H54 (cell line): ENCODE data around the gene DCLK3.

ENCODE experiments used
- DNase-seq: peaks from one replicate; pipeline ENCODE4 v3.0.0; 2011; ENCODE audit warnings: low spot score, mixed read lengths; ENCODE audit not compliant: insufficient read length
- FAIRE-seq: peaks from 3 replicates; lab custom pipeline; 2011; peaks lifted over from hg19 to GRCh38; lab: Jason Lieb, UNC
- POLR2A ChIP-seq: IDR thresholded peaks from 2 replicates; pipeline ENCODE4 v1.6.1; 2011; ENCODE audit warnings: low read depth, mild to moderate bottlenecking, low read length

The DCLK3 gene

DNA sequence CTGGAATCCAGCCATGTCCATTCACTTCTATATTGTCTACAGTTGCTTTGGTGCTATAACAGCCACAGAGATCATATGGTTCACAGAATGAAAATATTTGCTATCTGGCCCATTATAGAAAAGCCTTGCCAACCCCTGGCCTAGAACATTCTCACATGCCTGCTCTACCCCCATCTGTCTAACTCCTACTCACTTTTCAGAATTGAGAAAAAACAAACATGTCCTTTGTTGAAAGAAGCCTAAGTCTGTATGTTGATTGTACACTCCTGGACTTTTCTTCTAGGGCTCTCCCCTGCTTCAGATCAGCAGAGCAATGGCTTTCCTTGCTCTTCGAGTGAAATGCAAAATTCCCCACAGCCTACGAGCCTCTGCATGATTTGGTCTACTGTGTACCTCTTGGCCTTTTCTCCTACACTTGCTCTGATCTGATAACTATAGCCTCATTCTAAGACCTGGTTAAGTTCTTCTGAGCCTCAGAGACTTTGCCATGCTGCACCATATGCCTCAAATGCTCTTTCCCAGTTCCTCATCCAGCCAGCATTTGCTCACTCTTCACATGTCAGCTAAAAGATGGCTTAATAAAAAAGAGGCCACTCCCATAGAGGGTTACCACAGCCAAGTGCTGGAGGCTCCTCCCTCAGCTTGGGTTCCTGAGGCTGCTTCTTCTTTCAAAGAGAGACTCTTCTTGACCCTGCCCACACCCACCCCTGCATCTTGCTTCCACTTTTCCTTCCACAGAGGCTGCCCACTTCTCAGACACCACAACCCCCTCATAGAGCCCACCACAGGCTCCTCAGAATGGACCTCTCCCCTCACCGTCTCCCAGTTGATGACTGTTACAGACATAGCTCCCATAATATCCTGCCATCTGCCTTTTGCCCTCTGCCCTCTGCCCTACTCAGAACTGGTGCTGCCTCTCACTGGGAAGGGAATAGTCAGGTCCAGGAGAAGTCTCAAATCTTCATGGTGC, 22.9 kb upstream of the DCLK3 start:
- DNase-seq (no peak), FAIRE-seq (no peak)
- TF ChIP-seq POLR2A: no peak

DNA sequence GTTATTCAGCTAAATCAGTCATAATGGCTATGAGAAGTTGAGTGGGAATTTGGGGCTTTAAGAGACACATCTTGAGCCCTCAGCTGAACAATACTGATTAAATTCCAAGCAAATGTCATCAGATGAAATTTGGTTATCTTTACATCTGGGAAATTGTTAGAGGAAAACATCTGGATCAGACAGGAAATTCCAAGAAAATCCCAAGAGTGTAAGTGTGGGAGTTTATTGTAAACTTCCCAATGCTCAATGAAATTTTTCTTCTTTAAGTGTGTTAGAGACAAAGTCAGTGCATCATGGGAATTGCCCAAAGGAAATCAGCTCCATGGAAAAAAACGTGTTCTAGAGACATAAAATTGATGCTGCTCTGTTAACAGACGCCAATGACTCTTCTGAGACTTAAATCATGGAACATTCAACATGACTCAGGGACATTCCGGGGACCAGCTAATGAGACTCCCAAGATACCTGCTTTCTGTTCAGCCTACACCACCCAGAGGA, 19.8 kb upstream of the DCLK3 start:
- TF ChIP-seq POLR2A: no peak

DNA sequence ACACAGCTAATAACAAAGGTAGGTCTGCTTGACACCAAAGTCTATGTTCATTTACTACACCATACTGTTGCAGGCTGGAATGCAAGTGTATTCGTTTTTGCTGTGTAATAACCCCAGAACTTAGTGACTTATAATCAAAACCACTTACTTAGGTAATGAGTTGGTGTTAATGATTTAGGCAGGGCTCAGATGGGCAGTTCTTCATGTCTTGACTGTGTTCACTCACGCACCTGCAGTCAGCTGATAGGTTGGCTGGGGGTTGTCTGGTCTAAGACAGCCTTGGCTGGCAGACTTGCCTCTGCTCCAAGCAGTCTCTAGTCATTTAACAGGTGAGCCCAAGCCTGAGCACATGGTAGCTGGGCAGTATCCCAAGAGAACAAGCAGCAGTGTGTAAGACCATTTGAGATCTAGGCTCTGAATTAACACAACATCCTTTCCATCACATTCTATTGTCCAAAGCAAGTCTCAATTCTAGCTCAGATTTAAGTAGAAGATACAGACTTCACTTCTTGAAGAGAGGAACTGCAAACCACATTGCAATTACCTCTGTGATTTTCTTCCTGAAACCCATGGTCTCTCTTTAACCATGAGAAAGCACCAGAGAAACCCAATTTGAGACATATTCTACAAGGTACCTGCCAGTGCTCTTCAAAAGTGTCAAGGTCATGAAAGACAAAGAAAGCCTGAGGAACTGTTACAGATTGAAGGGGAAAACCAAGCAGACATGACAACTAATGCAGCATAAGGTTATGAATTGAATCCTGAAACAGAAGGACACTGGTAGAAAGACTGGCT, 13.3 kb upstream of the DCLK3 start:
- TF ChIP-seq POLR2A: no peak
- DNase-seq (no peak), FAIRE-seq (no peak)

More for the DNA sequence above, 19.8 kb upstream of the DCLK3 start:
- DNase-seq: no peak
- no peak for FAIRE-seq

DNA sequence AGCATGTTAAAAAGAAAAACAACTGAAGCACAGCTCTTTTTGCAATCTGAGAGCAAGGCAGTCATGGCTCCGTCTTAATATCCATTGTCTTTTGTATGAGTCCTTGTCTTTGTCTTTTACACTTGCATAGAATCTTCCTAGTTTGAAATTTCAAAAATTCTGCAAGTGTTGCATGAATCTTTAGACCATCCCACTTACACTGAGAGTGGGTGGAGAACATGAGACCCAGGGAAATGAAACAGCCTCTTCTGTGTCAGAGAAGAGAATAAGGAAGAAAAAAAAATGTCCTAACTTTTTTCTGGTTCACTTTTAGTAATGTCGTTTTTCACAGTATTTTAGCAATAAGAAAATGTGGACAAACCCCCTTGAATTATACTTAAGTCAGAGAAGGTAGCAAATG, 12.1 kb upstream of the DCLK3 start:
- DNase-seq (no peak), FAIRE-seq (no peak)
- TF ChIP-seq POLR2A: no peak

DNA sequence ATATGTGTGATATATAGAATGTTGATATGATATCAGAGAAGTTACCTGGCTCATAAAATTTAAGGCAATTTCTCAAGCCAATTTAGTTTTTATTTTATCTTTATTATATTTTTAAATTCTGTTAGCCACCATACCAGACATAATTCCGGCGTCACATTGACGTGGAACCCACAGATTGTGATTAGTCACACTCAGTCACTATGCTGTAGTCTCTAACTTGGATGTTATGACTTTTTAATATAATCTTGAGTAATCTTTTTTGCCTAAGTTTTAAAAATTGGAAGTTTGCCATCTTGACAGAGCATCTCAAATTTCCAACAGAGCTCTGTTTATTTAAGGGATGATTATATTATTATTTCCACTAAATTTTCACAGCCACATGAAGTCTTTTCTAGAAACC, 9.7 kb upstream of the DCLK3 start:
- DNase-seq: no peak
- FAIRE-seq: no peak
- no peak for TF ChIP-seq POLR2A

DNA sequence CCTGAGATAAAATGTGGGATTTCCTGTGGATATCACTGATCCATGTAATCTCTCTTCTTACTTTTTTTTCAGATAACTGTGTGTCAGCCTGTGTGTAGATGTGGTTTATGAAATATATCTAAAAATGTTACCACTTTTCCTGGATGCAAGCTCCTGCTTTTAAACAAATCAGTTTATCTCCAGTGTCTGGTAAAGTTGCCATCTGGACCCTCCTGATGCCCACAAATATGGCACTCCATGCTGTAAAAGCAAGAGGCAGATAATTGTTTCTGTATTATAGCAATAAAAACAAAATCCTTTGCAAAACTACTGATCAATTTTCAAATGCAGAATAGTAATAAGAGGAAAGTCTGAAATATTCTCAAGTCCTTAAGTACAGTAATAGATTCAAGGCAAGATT, 7.6 kb upstream of the DCLK3 start:
- no peak for TF ChIP-seq POLR2A
- FAIRE-seq: no peak
- no peak for DNase-seq

DNA sequence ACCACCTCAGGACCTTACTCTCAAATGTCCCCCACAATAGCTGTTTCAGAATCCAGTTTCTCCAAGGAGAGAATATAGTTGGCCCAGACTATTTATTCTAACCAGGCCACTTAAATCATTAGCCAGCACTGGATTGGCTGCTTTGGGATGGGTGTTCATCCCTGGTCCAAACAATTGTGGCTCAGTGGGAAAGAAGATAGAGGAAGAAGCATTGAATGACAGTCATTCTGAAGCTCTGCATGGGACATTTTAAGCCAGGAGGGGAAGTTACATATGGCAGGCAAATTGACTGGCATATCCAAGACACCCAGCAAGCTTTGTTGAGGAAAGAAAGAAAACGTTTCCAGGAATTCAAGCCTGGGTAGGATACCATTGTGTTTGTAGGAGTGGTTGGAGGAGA, 5.6 kb upstream of the DCLK3 start:
- DNase-seq (no peak), FAIRE-seq (no peak)
- TF ChIP-seq POLR2A: no peak

DNA sequence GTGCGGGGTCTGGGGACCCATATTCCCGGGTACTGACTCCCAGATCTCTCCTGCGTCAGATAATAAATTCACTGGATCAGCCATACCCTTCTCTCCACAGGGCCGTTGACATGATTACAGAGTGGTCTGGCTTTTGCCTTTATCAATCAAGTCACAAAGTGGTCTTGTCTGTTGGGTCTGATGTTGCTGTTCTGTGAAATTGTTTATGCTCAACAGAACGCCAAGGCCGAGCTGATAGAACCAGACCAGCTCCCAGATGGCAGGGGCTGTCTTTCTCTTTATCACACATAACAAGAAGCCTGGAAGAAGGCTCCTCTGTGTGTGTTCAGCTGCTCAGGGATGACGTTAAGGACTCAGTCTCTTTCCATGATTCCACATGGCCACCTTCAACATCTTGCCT, 751 bp upstream of the DCLK3 start:
- FAIRE-seq: no peak
- DNase-seq: no peak
- no peak for TF ChIP-seq POLR2A

DNA sequence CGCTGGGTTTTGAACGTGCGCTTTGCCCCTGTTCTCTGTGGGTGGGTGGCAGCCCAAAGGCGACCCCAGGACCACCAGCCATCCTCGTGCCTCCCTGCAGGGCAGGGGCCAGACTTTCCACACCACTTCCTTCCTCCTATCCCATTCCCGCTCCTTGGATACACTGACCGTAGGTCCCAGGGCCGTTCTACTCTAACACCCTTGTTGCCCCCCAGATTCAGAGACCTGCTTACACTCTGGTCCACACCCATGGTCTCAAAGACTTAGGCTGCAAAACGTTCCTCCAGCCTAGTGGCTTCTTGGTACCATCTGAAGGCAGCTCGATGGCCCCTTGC, 318 bp upstream of the DCLK3 start:
- no peak for TF ChIP-seq POLR2A
- FAIRE-seq: no peak
- DNase-seq: no peak

DNA sequence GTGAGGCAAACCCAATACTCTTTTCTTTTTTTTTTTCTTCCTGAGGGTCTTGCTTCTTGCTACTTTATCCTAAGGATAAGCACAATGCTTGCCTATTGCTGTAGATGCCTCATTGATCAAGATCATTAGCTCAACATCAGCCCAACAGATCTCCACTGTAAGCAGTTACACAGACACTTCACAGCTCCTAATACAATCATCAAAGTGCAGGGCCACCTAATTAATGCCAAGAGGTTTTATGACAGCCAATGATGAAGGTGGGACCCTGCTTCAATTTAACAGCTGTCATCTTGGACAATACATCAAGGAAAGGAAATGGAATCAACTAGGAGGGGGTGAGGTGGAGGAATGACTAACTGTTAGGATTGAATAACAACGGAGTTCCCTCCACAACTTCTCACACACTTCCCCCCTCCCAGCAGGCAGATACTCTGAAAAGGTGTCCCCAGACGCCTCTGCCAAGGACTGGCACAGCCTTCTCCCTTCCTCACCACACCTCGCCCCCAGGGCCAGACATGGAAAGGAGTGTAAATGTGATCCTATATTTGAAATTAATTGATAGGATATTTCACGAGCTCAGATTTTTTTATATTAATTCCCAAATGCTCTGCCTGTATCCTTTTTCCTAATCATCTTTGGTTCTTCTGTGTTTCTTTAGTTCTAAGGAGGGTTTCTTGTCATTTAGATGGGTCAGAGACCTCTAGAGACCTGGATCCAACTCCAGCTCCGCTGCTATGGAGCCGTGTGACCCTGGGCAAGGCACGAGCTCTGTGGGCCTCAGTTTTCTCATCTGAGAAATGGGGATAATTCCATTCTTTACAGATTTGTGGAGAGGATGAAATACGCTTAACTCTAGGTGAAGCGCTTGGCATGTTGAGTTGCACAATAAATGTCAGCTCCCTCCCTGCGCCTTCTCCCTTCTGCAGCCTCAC, 1.2 kb downstream of the DCLK3 start:
- DNase-seq (no peak), FAIRE-seq (no peak)
- TF ChIP-seq POLR2A: no peak

DNA sequence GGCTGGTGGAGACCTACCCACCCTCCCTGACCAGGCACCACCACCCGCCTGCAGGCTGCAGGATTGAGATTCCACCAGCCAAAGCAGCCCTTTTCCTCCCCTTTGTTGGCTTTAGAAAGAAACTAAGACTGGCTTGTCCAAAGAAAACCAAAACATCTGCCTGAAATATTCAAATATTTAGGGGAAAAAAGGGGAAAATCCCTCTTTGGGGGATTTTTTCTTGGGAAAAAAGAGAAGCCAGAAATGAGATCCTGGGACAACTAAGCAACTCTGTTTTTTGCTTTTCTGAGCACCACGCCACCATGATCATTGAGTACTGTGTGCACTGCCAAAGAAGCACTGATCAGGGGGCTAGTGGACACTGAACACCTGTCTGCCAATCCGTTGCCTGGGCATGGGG, 2.6 kb downstream of the DCLK3 start:
- no peak for FAIRE-seq

DNA sequence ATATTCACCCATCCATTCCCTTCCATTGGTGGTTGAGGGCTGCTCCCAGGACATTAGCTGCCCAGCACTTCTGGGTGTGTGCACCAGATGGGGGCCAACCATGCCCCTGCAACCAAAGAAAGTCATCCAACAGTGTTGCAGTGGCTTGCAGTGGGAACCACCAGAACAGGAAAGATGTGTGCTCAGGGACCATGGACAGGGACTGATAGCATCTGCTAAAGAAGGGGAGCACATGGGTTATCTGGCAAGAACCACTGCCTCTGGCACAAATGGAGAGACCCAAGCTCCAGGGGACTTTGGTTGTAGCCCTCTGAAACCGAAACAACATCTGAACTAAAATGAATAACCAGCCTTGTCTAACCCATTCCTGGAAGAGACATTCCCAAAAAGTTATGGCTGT, 8.1 kb downstream of the DCLK3 start:
- DNase-seq (no peak), FAIRE-seq (no peak)
- TF ChIP-seq POLR2A: no peak

More for the DNA sequence above, 2.6 kb downstream of the DCLK3 start:
- no peak for TF ChIP-seq POLR2A
- DNase-seq: no peak

DNA sequence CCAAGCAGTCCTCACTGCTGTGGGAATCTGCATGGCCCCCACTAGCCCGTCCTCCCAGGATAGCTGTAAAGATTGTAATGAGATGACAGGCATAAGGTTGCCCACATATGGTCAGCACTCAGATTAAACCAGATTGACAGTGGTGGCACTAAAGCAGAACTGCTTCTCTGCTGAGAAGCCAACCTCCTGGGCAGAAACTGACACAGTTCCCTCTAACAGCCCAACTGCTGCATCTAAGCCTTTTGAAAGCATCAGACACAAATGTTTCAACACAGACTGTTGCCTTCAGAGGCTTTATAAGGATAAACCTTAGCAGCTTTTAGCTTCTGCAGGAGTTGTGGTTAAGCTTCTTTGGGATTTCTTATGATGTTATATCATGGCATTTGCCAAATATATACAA, 13.0 kb downstream of the DCLK3 start:
- no peak for TF ChIP-seq POLR2A
- DNase-seq (no peak), FAIRE-seq (no peak)
